ENCODE measurements around the gene NPHP4.
A peak's percentile ranks its signal among the peaks of the same experiment; 100 is the strongest.

The NPHP4 gene

DNA sequence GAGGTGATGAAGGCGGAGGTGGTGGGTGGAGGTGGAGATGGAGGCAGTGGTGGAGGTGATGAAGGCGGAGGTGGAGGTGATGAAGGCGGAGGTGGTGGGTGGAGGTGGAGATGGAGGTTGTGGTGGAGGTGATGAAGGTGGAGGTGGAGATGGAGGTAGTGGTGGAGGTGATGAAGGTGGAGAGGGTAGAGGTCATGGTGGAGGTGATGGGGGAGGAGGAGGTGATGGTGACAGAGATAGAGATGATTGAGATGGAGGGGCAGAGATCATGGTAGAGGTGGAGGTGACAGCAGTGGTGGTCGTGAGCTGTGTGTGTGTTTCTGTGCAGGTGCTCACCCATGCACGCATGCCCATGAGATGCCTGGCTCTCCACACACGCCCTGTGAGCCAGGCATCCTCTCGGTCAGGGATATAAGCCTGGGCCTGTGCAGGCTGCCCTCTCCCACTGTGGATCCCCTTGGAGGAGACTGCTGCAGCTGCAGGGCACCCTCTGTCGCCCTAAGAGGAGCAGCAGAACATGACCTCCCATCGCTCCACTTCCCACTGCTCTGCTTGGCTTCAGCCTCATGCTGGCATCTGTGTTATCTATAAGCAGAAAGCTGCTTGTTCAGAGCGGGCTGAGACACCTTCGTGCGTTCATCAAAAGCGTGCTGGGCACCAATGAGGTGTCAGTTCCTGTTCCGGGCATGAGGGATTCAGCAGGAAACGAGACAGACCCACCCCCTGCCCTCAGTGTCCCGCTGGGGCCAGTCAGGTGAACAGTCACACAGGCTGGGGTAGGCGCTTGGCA, 20.5 kb upstream of the NPHP4 start:
- H3K27me3 Mint-ChIP-seq (ENCODE audit: low read depth): no peaks in the 10 kb centered on the region
- peaks cover 10% of the 10 kb centered on the region for H3K36me3 Mint-ChIP-seq (ENCODE audit: low read depth)
- no peaks in the 10 kb centered on the region for H3K9me3 Mint-ChIP-seq
- peaks cover 11% of the 10 kb centered on the region for H3K4me1 Mint-ChIP-seq (ENCODE audit: low read depth)
- no peak overlapping the region for H3K27ac Mint-ChIP-seq
- no peak overlapping the region for H3K4me3 Mint-ChIP-seq

DNA sequence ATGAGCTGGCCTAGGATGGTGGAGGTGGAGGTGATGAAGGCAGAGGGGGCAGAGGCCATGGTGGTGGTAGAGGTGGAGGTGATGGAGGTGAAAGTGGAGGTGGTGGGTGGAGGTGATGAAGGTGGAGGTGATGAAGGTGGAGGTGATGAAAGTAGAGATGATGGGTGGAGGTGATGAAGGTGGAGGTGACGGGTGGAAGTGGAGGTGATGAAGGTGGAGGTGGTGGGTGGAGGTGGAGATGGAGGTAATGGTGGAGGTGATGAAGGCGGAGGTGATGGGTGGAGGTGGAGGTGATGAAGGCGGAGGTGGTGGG, 19.7 kb upstream of the NPHP4 start:
- H3K4me1 Mint-ChIP-seq (ENCODE audit: low read depth): peaks cover 10% of the 10 kb centered on the region
- H3K27me3 Mint-ChIP-seq (ENCODE audit: low read depth): no peaks in the 10 kb centered on the region
- peaks cover 9% of the 10 kb centered on the region for H3K36me3 Mint-ChIP-seq (ENCODE audit: low read depth)
- no peak overlapping the region for H3K27ac Mint-ChIP-seq
- no peak overlapping the region for H3K4me3 Mint-ChIP-seq
- no peaks in the 10 kb centered on the region for H3K9me3 Mint-ChIP-seq

DNA sequence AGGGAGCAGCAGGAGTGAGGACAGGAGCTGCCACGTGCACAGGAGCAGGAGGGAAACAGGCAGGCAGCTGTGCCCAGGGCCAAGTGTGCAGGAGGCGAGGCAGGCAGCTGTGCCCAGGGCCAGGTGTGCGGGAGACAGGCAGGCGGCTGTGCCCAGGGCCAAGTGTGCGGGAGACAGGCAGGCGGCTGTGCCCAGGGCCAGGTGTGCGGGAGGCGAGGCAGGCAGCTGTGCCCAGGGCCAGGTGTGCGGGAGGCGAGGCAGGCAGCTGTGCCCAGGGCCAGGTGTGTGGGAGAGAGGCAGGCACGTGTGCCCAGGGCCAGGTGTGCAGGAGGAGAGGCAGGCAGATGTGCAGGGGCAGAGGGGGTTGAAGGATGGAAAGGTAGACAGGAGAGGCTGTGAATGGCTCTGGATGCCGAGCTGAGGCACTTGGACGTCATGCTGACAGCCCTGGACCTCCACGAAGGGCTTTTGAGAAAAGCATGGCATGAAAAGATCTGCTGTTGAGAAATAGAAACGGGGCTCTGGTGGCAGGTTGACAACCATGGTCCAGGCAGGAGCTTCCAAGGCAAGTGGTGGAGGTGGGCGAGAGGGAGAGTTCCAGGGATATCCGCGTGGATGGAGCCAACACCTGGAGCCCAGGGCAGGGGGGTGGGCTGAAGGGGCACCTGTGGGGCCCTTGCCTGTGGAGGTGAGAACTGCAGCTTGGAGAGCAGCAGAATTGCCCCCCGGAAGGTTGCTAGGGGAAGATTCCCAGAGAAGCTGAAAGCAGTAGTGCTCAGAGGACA, 19.1 kb upstream of the NPHP4 start:
- Mint-ChIP-seq H3K36me3 (ENCODE audit: low read depth) (peaks cover 5% of the 10 kb centered on the region), H3K27ac (peak overlapping the region; percentile 67), H3K4me3 (no peak overlapping the region), H3K27me3 (ENCODE audit: low read depth) (no peaks in the 10 kb centered on the region), H3K9me3 (no peaks in the 10 kb centered on the region), H3K4me1 (ENCODE audit: low read depth) (peaks cover 10% of the 10 kb centered on the region)

DNA sequence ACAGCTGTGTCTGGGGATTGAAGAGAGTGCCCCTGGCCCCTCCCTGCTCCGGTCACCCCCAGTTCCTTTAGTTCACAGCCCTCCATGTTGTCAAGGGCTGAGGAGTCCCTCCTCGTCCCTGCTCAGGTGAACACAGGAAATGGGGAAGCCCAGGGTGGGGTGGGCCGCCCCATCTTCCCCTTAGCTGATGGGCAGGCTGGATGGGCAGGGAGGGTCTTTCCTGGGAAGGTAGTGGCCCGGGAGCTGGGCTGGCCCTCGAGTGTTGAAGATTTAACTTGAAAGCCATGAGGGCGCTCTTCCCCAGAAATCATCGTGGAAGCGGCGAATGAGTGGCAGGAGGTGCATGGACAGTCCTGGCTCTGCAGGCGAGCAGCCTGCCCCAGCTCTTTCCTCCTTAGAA, 18.3 kb upstream of the NPHP4 start:
- no peak overlapping the region for H3K27ac Mint-ChIP-seq
- no peaks in the 10 kb centered on the region for H3K9me3 Mint-ChIP-seq
- H3K4me1 Mint-ChIP-seq (ENCODE audit: low read depth): peaks cover 10% of the 10 kb centered on the region
- peaks cover 5% of the 10 kb centered on the region for H3K36me3 Mint-ChIP-seq (ENCODE audit: low read depth)
- H3K27me3 Mint-ChIP-seq (ENCODE audit: low read depth): no peaks in the 10 kb centered on the region
- H3K4me3 Mint-ChIP-seq: no peak overlapping the region

DNA sequence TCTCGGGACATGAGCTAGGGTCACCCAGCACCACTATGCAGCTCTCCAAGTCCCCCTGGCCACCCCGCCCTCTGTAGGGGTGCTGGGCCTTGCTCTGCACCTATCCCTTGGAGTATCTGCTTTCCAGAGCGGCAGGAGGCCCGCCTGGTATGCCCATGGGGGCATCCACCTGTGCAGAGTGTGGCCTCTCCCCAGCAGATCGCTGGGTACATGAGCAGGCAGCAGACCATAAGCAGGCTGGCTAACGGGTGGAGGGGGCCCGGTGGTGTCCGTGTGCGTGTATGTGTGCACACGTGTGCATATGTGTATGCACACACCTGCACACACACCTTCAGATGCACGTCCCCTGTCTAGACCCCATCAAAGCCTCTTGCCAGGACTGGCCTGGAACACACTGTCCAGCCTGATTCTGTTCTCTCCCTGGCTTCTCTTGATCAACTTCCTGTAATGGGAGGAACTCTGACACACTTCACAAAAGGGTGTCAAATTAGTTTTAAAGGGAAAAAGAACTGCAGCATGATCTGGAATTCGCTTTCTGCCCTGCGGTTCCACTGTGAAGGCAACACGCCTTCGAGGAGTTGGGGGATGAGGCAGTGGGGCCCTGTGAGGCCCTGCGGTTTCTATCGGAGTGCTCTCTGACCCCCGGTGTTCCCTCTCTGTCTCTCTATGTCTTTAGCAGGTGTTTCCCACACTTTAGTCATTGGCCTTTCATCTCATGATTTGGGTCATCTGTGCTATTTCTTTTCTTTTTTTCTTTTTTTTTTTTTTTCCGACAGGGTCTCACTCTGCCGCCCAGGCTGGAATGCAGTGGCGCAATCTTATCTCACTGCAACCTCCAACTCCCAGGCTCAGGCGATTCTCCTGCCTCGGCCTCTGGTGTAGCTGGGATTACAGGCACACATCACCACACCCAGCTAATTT, 17.2 kb upstream of the NPHP4 start:
- Mint-ChIP-seq H3K4me1 (ENCODE audit: low read depth) (peaks cover 12% of the 10 kb centered on the region), H3K4me3 (no peak overlapping the region), H3K27me3 (ENCODE audit: low read depth) (no peaks in the 10 kb centered on the region), H3K27ac (no peak overlapping the region), H3K36me3 (ENCODE audit: low read depth) (peaks cover 2% of the 10 kb centered on the region), H3K9me3 (no peaks in the 10 kb centered on the region)

DNA sequence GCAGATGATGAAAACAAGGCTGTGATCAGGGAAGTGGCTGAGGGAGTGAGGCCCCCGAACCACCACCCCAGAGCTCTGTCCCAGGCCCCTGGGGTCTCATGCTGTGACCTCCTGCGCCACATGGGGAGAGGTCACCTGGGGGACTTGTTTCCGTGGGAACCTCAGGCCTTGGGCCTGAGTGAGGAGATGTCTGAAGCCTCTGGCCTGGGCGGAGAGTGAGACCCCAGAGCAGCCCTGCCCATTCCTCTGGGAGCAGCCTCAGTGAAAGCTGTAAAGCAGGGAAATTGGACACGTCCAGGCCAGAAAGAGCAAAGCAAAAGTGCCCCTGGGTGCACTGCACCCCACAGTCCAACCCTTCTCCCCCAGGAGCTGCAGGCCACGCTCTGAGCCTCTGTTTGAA, 16.5 kb upstream of the NPHP4 start:
- Mint-ChIP-seq H3K36me3 (ENCODE audit: low read depth) (no peaks in the 10 kb centered on the region), H3K9me3 (no peaks in the 10 kb centered on the region), H3K4me1 (ENCODE audit: low read depth) (peaks cover 15% of the 10 kb centered on the region), H3K4me3 (no peak overlapping the region), H3K27me3 (ENCODE audit: low read depth) (no peaks in the 10 kb centered on the region), H3K27ac (no peak overlapping the region)

DNA sequence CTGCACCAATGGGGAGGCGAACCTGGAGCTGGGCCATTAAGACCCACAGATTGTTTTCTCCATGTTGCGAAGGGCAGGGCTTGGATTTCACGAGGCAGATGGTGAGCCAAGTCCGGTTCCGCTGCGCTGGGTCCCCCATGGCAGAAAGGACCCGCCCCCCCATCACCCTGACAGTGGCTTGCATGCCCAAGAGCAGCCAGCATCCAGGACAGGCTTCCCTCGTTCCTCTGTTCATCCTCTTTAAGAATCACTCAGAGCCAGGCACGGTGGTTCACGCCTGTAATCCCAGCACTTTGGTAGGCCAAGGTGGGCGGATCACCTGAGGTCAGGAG, 15.8 kb upstream of the NPHP4 start:
- no peak overlapping the region for H3K4me3 Mint-ChIP-seq
- peaks cover 2% of the 10 kb centered on the region for H3K36me3 Mint-ChIP-seq (ENCODE audit: low read depth)
- peaks cover 19% of the 10 kb centered on the region for H3K4me1 Mint-ChIP-seq (ENCODE audit: low read depth)
- H3K9me3 Mint-ChIP-seq: no peaks in the 10 kb centered on the region
- H3K27ac Mint-ChIP-seq: no peak overlapping the region
- H3K27me3 Mint-ChIP-seq (ENCODE audit: low read depth): no peaks in the 10 kb centered on the region

DNA sequence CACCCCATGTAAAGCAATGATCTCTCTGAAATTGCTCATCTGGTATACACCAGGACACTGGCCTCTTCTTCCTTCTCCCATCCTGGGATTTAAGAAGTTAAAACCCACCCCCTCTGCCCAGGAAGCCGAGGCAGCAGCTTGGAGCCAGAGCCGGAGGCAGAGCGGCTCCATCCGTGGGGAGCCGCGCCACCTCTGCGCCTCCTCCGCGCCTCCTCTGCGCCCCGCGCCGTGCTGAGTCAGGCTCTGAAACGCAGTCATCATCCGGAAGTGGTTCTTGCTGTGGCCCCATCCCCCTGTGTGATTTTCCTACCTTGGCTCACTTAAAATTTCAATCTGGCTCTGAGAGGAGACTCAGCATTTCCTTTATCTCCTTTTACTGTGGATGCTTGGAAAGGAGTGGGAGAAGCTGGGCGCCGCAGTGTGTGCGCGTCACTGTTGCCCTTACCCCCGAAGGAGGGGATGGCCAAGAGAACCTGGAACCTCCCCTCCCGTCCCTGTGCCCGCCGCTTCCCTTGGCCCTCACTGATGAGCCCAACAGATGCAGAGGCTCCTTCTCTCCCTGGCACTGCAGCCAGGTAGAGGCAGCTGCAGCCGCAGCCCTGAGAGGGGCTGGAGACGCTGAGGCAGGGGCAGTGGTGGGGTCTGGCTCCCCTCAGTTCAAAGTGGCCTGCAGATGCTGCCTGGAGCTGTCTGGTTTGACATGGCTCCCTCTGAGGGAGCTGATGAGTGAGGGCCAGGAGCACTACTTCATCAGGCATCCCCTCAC, 15.3 kb upstream of the NPHP4 start:
- Mint-ChIP-seq H3K4me1 (ENCODE audit: low read depth) (peaks cover 19% of the 10 kb centered on the region), H3K27me3 (ENCODE audit: low read depth) (no peaks in the 10 kb centered on the region), H3K4me3 (no peak overlapping the region), H3K9me3 (no peaks in the 10 kb centered on the region), H3K27ac (no peak overlapping the region), H3K36me3 (ENCODE audit: low read depth) (peaks cover 2% of the 10 kb centered on the region)

DNA sequence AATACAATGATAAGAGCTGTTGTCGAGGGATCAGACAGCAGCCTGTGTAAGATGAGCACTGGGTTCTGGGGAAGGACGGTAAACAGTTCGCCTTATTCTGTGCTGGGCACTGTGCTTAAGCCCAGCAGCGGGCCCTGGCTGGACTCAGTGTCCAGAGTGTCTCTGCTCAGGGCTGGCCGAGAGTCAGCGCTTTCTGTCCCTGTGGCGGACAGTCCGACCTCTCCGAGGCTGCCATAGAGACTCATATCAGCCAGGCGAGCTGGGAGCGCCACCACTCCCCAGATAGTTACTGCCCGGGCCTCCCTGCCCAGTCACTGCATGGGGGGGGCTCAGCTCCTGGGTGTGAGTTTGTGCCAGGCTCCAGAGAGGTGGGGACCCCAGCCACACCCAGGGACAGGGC, 14.7 kb upstream of the NPHP4 start:
- H3K27me3 Mint-ChIP-seq (ENCODE audit: low read depth): no peaks in the 10 kb centered on the region
- H3K4me1 Mint-ChIP-seq (ENCODE audit: low read depth): peaks cover 19% of the 10 kb centered on the region
- H3K27ac Mint-ChIP-seq: no peak overlapping the region
- H3K9me3 Mint-ChIP-seq: no peaks in the 10 kb centered on the region
- H3K36me3 Mint-ChIP-seq (ENCODE audit: low read depth): peaks cover 2% of the 10 kb centered on the region
- H3K4me3 Mint-ChIP-seq: no peak overlapping the region

DNA sequence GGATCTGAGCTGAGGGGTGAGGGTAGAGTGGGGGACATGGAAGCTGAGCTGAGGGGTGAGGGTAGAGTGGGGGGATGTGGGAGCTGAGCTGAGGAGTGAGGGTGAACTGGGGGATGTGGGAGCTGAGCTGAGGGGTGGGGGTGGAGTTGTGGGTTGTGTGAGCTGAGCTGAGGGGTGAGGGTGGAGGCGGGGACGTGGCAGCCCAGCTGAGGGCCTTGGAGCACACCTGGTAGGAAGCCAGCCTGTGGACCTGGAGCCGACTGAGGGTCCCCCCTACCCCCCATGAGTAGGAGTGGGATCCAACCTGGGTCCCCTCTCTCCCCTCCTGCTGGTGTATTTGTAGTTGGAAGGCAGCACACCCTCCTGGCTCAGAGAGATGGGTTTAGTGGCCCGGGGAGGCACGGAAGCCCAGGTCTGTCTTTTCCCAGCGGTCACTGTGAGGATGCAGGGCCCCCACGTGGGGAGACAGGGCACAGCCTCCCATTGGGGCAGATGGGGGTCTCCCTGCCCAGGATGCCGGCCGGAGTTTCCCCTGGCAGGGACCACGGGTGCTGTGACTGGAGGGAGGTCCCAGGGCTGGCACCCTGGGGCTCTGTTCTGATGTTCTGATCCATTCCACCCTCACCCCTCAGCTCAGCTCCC, 13.2 kb upstream of the NPHP4 start:
- H3K36me3 Mint-ChIP-seq (ENCODE audit: low read depth): peaks cover 5% of the 10 kb centered on the region
- H3K27me3 Mint-ChIP-seq (ENCODE audit: low read depth): no peaks in the 10 kb centered on the region
- no peak overlapping the region for H3K27ac Mint-ChIP-seq
- H3K9me3 Mint-ChIP-seq: no peaks in the 10 kb centered on the region
- H3K4me3 Mint-ChIP-seq: no peak overlapping the region
- peaks cover 17% of the 10 kb centered on the region for H3K4me1 Mint-ChIP-seq (ENCODE audit: low read depth)

DNA sequence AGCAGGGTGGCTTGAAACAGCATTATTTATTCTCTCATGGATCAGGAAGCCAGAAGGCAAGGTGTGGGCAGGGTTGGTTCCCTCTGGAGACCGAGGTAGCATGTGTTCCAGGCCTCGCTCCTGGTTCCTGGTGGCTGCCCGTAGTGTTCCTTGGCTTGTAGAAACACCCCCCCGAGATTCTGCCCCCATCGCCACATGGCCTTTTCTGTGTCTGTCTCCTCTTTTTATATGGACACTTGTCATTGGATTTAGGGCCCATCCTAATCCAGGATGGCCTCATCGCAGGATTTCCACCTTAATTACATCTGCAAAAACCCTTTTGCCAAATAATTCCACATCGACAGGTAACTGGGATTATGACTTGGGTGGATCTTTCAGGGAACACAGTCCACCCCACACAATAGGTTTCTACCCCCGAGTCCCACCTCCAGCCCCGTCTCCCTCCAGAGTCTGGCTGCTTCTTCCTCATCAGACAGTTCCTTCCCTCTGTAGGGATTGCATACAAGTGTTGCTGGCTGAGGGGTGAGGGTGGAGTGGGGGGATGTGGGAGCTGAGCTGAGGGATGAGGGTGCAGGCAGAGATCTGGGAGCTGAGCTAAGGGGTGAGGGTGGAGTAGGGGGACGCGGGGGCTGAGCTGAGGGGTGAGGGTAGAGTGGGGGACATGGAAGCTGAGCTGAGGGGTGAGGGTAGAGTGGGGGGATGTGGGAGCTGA, 12.3 kb upstream of the NPHP4 start:
- Mint-ChIP-seq H3K4me1 (ENCODE audit: low read depth) (peaks cover 17% of the 10 kb centered on the region), H3K27me3 (ENCODE audit: low read depth) (no peaks in the 10 kb centered on the region), H3K27ac (no peak overlapping the region), H3K4me3 (no peak overlapping the region), H3K36me3 (ENCODE audit: low read depth) (peaks cover 5% of the 10 kb centered on the region), H3K9me3 (no peaks in the 10 kb centered on the region)

DNA sequence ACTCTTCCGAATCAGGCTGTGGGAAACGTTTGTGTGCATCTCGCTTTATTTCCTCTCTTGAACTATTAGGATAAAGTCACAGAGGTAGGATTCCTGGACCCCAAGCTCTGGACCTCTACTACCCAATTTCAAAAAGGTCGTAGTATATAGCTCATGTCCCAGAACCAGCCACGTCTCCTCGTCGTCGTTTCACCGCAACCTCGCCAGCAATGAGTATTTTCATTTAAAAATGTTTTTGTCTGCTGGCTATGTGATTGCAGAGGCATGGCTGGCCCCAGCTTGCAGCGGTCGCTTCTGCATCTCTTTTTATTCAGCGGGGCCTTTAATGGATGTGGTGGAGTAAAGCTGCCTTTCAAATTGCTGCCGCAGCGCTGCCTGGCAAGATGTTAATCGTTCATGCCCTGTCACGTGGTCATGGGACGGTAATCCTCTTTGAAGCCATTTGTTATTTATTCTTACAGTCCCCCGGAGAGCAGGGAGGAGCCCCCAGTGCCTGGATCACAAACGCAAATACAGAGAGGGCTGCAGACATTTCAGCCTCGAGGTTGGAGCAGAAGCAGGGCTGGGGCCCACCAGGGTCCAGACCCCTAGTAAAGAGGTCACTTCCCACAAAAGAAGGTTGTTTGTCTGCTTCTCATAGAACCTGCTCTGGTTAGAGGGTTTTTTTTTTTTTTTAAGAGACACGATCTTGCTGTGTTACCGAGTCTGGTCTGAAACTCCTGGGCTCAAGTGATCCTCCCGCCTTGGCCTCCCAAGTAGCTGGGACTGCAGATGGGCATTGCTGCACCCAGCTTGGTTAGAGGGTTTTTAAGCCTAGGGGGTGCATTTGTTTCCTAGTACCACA, 11.6 kb upstream of the NPHP4 start:
- Mint-ChIP-seq H3K27ac (no peak overlapping the region), H3K27me3 (ENCODE audit: low read depth) (no peaks in the 10 kb centered on the region), H3K4me3 (no peak overlapping the region), H3K9me3 (no peaks in the 10 kb centered on the region), H3K4me1 (ENCODE audit: low read depth) (peaks cover 14% of the 10 kb centered on the region), H3K36me3 (ENCODE audit: low read depth) (peaks cover 5% of the 10 kb centered on the region)
